ENCODE measurements around the gene GDF7.

DNA sequence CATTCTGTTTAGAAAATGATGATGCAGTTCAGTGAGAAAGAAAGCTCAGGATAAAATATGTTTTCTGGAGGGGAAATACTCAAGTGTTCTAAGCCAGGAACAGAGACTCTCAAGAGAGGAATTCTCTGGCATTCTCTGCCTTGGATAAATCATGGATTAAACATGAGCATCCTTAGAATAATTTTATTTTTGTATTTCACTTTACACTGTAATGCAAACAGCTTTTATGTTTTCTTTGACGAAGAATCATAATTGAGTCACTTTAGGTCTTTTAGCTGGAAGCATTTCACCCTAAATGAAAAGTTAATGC, 11.1 kb downstream of the GDF7 start:
- TF ChIP-seq POLR2AphosphoS5 (IDR thresholded peaks at IDR 0.05) (no peak), EP300 (IDR thresholded peaks at IDR 0.05) (no peak), POLR2A (IDR thresholded peaks at IDR 0.05) (no peak)
- TF ChIP-seq, protein P1, sequence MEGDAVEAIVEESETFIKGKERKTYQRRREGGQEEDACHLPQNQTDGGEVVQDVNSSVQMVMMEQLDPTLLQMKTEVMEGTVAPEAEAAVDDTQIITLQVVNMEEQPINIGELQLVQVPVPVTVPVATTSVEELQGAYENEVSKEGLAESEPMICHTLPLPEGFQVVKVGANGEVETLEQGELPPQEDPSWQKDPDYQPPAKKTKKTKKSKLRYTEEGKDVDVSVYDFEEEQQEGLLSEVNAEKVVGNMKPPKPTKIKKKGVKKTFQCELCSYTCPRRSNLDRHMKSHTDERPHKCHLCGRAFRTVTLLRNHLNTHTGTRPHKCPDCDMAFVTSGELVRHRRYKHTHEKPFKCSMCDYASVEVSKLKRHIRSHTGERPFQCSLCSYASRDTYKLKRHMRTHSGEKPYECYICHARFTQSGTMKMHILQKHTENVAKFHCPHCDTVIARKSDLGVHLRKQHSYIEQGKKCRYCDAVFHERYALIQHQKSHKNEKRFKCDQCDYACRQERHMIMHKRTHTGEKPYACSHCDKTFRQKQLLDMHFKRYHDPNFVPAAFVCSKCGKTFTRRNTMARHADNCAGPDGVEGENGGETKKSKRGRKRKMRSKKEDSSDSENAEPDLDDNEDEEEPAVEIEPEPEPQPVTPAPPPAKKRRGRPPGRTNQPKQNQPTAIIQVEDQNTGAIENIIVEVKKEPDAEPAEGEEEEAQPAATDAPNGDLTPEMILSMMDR (IDR thresholded peaks at IDR 0.05): no peak

All from upper lobe of left lung (tissue), 4 donors.